Kidney epithelial cell (primary cell): Measurements from ENCODE around the gene LCOR. TPM values are rescaled to one million over a fixed set of nuclear protein-coding genes. Genes with fewer than 3 reads are reported as not detected.

Experiments used
- DNase-seq: peaks from one replicate; pipeline ENCODE4 v3.0.0-alpha.2; 2010; ENCODE audit warnings: low read depth
- H3K27me3 ChIP-seq: 2 replicates; pipeline ENCODE4 v1.6.0; 2011; ENCODE audit warnings: low read length; ENCODE audit not compliant: control insufficient read depth, insufficient read depth
- H3K36me3 ChIP-seq: 2 replicates; pipeline ENCODE4 v1.5.1; 2011; ENCODE audit warnings: low read length; ENCODE audit not compliant: control insufficient read depth, insufficient read depth
- H3K4me3 ChIP-seq: 2 replicates; pipeline ENCODE4 v1.5.1; 2011; ENCODE audit warnings: low read depth, mild to moderate bottlenecking, control low read depth, low read length
- total RNA-seq: library from RNA; depleted of rRNA; stranded (reverse); fragments of >200 nt; gene quantifications from 2 replicates; pipeline ENCODE4 v1.2.3, GENCODE V29; 2015
- TF ChIP-seq, protein P1 (sequence below): IDR thresholded peaks from 2 replicates; pipeline ENCODE4 v1.5.1; 2011; ENCODE audit warnings: mild to moderate bottlenecking, moderate library complexity, low read length, control low read depth, inconsistent platforms; ENCODE audit not compliant: insufficient read depth, poor library complexity, severe bottlenecking

LCOR gene
- total RNA-seq, 1 donor from 2014 or later, result 29.8 TPM

DNA sequence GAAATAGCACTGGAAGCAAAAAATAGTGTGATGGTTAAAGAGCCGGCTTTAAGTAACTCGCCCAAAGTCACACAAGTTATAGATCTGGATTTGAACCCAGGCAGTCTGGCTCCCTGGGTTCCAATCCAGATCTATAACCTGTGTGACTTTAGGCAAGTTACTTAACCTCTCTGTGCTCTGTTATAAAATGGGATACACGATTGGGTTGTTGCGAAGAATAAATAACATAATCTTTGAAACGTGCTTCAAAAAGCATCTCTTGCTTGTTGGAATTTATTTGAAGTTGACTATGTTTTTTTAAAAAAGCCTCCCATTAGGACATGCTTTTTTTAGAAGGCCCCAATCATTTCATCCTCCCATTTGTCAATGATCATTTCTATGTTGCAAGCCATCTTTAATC, 3.5 kb upstream of the LCOR start:
- TF ChIP-seq, protein P1, sequence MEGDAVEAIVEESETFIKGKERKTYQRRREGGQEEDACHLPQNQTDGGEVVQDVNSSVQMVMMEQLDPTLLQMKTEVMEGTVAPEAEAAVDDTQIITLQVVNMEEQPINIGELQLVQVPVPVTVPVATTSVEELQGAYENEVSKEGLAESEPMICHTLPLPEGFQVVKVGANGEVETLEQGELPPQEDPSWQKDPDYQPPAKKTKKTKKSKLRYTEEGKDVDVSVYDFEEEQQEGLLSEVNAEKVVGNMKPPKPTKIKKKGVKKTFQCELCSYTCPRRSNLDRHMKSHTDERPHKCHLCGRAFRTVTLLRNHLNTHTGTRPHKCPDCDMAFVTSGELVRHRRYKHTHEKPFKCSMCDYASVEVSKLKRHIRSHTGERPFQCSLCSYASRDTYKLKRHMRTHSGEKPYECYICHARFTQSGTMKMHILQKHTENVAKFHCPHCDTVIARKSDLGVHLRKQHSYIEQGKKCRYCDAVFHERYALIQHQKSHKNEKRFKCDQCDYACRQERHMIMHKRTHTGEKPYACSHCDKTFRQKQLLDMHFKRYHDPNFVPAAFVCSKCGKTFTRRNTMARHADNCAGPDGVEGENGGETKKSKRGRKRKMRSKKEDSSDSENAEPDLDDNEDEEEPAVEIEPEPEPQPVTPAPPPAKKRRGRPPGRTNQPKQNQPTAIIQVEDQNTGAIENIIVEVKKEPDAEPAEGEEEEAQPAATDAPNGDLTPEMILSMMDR, result no peak
- no peak overlapping the region for H3K4me3 ChIP-seq
- no peak for DNase-seq
- H3K36me3 ChIP-seq, result no peaks in the 10 kb centered on the region
- H3K27me3 ChIP-seq, result peaks cover 2% of the 10 kb centered on the region

DNA sequence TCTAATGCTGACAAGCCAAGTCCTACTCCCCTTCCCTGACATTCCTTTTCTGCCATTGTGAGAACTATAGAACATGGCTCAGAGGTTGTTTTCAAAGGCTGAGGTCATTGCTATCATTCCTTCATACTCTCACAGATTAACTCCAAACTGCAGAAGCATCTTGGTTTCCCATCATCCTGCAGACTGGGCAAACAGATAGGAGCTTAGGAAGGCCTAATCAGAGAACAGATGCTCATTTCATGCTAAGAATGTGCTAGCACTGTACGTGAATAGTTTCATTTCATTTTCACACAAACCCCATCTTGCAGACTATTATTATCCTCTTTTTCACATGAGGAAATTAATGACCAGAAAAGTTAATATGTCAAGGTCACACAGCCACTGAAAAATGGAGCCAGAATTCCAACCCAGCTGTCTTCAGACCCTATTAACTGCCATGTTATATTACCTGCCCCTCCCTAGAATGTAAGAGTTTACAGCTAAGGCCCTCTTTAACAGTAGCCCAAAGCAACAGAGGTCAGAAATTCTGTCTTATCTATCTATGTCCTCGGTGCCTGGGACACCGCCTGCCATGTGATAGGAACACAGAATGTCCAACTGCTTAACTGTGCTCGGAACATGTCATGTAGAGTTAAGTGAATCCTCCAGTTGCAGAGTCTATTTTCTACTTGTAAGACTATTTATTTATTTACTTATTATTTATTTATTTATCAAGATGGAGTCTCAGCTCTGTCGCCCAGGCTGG, 2.9 kb upstream of the LCOR start:
- no peak for DNase-seq
- Histone ChIP-seq H3K4me3 (no peak overlapping the region), H3K36me3 (no peaks in the 10 kb centered on the region), H3K27me3 (peaks cover 2% of the 10 kb centered on the region)
- TF ChIP-seq, protein P1, result no peak

DNA sequence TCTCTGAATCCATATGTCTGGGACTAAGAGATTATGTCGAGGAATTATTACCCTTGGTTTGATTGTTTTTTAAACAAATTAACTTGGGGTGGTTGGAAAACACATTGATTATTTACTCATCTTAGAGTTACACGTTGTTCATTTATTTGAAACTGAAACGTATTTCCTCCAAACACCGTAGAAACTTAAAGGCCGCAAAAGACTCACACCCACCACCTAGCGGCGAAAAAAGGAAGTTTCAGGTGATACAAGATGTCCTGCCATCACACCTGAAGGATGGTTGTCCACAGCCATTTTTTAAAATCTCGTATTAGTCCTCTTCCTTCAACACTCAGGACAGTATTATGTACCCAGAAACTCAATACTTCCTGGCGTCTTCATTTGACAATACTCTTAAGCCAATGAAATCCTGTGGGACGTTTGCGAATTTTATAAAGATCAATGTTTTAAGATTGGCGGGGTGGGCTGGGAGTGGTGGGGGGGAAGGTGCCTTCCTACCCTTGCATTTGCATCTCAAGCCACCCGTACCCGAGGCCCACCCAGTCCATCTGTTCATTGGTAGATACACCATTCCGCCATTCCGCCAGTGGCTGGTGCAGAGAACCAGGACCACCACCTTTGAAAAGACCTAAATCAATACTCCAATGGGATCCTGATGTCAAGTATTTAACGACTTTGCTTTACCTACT, 1.4 kb upstream of the LCOR start:
- Histone ChIP-seq H3K27me3 (peaks cover 2% of the 10 kb centered on the region), H3K36me3 (no peaks in the 10 kb centered on the region), H3K4me3 (no peak overlapping the region)
- TF ChIP-seq, protein P1, result peak; percentile 76
- DNase-seq, result no peak

DNA sequence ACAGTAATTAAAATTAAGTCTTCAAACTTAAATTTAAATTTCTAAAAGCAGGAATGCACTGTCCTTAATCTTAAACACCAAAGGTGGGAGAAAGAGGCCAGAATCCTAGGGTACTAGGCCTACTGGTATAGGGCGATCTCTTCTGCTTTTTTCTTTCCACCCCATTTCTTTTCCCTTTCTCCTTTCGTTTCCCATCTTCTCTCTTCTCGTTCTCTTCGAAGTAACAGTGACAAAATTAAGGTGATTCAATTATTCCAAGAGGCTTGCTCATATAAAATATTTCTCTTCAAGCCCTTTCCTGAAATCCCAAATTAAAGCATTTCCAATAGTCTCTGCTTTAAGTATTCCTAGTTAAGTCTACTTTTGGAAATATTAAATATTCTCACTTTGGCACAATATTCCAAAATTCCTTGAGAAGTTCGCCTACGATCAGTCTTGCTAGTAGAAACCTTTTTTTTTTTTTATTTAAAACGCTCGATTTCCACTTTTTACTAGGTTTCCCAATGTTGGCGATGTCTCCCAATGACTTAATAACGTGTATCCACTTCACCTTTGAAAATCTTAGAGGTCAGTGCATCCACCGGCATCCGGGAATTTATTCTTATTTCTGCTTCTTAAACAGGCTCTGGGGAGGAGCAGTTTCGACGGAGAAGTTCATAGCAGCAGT, 765 bp upstream of the LCOR start:
- no peak for DNase-seq
- H3K27me3 ChIP-seq, result peaks cover 2% of the 10 kb centered on the region
- TF ChIP-seq, protein P1, result no peak
- H3K36me3 ChIP-seq, result no peaks in the 10 kb centered on the region
- peak overlapping the region; percentile 90 for H3K4me3 ChIP-seq

DNA sequence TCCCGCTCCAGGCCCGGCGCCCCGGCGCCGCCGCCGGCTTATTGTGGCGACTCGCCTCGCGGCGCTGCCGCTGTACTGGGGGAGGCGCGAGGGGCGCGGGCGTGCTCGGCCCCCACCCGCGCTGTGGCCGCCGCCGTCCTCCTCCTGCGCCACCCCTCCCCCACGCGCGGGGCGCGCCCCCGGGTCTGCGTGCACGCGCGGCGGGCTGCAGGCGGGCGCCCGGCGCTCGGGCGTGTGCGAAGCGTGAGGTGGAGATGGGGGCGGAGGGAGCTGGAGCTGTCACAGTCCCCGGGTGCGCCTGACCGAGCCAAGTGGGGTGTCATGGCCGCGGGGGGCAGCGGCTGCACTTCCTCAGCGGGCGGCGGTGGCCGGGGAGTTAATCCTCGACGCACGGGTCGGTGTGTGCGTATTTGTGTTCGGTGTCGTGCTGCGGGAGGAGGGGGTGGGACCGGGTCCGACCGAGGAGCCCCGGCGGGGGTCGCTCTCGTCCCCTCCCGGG, 672 bp downstream of the LCOR start:
- TF ChIP-seq, protein P1, result no peak
- H3K27me3 ChIP-seq, result no peaks in the 10 kb centered on the region
- no peak for DNase-seq

More for the DNA sequence above, 672 bp downstream of the LCOR start:
- no peaks in the 10 kb centered on the region for H3K36me3 ChIP-seq
- peak overlapping the region; percentile 90 for H3K4me3 ChIP-seq
